ENCODE measurements around the gene GNAO1.

Gene GNAO1

GRCh38 chr16:56360117-56361008, 169.1 kb downstream of the GNAO1 start:
- CTCF ChIA-PET = interaction anchor here (1.0 kb wide), 1 partner anchor 39 kb away, joined by 3 read pairs; no protein-coding TSS in a partner anchor

GRCh38 chr16:56362057-56362655, 170.9 kb downstream of the GNAO1 start:
- no peak for TF ChIP-seq CTCF (IDR thresholded peaks at IDR 0.05; ENCODE audit: control extremely low read depth, extremely low read depth, low read depth, missing control alignments)
- CTCF ChIA-PET = no interaction called here
- POLR2A ChIA-PET = no interaction called here
- DNase-seq (ENCODE audit: extremely low spot score) = no peak

More at GRCh38 chr16:56360117-56361008, 169.1 kb downstream of the GNAO1 start:
- no peak for DNase-seq (ENCODE audit: extremely low spot score)
- TF ChIP-seq CTCF (IDR thresholded peaks at IDR 0.05; ENCODE audit: control extremely low read depth, extremely low read depth, low read depth, missing control alignments) = no peak
- POLR2A ChIA-PET = no interaction called here

- no peak for TF ChIP-seq CTCF (IDR thresholded peaks at IDR 0.05; ENCODE audit: control extremely low read depth, extremely low read depth, low read depth, missing control alignments)
- no peak for DNase-seq (ENCODE audit: extremely low spot score)
- ChIA-PET CTCF (no interaction called here), POLR2A (no interaction called here)
Measured at GRCh38 chr16:56362706-56363105, 171.4 kb downstream of the GNAO1 start.

GRCh38 chr16:56363181-56363716, 172.0 kb downstream of the GNAO1 start:
- ChIA-PET POLR2A (no interaction called here), CTCF (no interaction called here)
- peak; percentile 6 for DNase-seq (ENCODE audit: extremely low spot score)
- no peak for TF ChIP-seq CTCF (IDR thresholded peaks at IDR 0.05; ENCODE audit: control extremely low read depth, extremely low read depth, low read depth, missing control alignments)

- ChIA-PET POLR2A (no interaction called here), CTCF (interaction anchor here (2.4 kb wide), 1 partner anchor 8 kb away, joined by 9 read pairs; no protein-coding TSS in a partner anchor)
- DNase-seq (ENCODE audit: extremely low spot score) = peak; percentile 4
- no peak for TF ChIP-seq CTCF (IDR thresholded peaks at IDR 0.05; ENCODE audit: control extremely low read depth, extremely low read depth, low read depth, missing control alignments)
Measured at GRCh38 chr16:56363781-56364565, 172.7 kb downstream of the GNAO1 start.

- DNase-seq (ENCODE audit: extremely low spot score) = peak; percentile 2
- POLR2A ChIA-PET = no interaction called here
- CTCF ChIA-PET = interaction anchor here (1.0 to 2.4 kb wide), 2 partner anchors 9 to 47 kb away, joined by 3 to 9 read pairs; no protein-coding TSS in a partner anchor
- TF ChIP-seq CTCF (IDR thresholded peaks at IDR 0.05; ENCODE audit: control extremely low read depth, extremely low read depth, low read depth, missing control alignments) = no peak
Measured at GRCh38 chr16:56364865-56365264, 173.6 kb downstream of the GNAO1 start.
